Chondrocyte (in vitro differentiated cells): Measurements from ENCODE around the gene HHAT. TPM values are rescaled to one million over a fixed set of nuclear protein-coding genes. Genes with fewer than 3 reads are reported as not detected.
"Not testable (repeated sequence)": the region's sequence is repeated elsewhere in the genome, so short reads cannot be mapped to it uniquely, and the experiment has no call there.

ENCODE experiments used
- DNase-seq: peaks from one replicate; pipeline ENCODE4 v3.0.0; 2021; ENCODE audit warnings: mixed read lengths, low spot score
- H3K27ac Mint-ChIP-seq: one replicate; pipeline ENCODE4 v1.8.0; 2021; ENCODE audit warnings: mild to moderate bottlenecking, moderate library complexity, mixed read lengths; ENCODE audit not compliant: unreplicated experiment
- H3K27me3 Mint-ChIP-seq: 2 replicates; pipeline ENCODE4 v1.8.0; 2021; ENCODE audit warnings: low read depth, mixed read lengths
- H3K36me3 Mint-ChIP-seq: 2 replicates; pipeline ENCODE4 v1.8.0; 2021; ENCODE audit warnings: low read depth, mixed read lengths
- H3K4me1 Mint-ChIP-seq: 2 replicates; pipeline ENCODE4 v1.8.0; 2021; ENCODE audit warnings: low read depth, mild to moderate bottlenecking, mixed read lengths
- H3K4me3 Mint-ChIP-seq: one replicate; pipeline ENCODE4 v1.8.0; 2021; ENCODE audit warnings: mild to moderate bottlenecking, moderate library complexity, mixed read lengths; ENCODE audit not compliant: unreplicated experiment
- H3K9me3 Mint-ChIP-seq: 2 replicates; pipeline ENCODE4 v1.8.0; 2021; ENCODE audit warnings: low read depth, mixed read lengths
- total RNA-seq: library from RNA; stranded (reverse); gene quantifications from 3 replicates; pipeline ENCODE4 v1.2.1, GENCODE V29; 2021
- TF ChIP-seq, protein P1 (sequence below): fragments of 200-600 bp; sonication (generic); IDR thresholded peaks from 2 replicates; pipeline ENCODE4 v1.5.0; 2021; ENCODE audit warnings: antibody characterized with exemption, mild to moderate bottlenecking, moderate library complexity

HHAT gene
- total RNA-seq, 1 donor from 2014 or later, result 6.4 TPM

DNA sequence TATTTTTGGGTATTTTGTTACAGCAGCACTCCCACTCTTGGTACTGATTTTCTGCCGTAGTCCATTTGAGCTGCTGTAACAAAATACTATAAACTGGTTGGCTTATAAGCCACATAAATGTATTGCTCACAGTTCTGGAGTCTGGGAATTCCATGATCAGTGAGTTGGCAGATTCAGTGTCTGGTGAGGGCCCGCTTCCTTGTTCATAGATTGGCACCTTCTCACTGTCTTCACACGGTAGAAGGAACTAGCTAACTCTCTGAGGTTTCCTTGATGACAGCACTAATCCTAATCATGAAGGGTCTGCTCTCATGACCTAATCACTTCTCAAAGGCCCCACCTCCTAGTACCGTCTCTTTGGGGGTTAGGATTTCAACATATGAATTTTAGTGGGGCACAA is 85.2 kb downstream of the HHAT start:
- H3K36me3 Mint-ChIP-seq, result peaks cover 6% of the 10 kb centered on the region
- no peak overlapping the region for H3K4me3 Mint-ChIP-seq
- peaks cover 16% of the 10 kb centered on the region for H3K4me1 Mint-ChIP-seq
- no peaks in the 10 kb centered on the region for H3K27me3 Mint-ChIP-seq
- TF ChIP-seq, protein P1, sequence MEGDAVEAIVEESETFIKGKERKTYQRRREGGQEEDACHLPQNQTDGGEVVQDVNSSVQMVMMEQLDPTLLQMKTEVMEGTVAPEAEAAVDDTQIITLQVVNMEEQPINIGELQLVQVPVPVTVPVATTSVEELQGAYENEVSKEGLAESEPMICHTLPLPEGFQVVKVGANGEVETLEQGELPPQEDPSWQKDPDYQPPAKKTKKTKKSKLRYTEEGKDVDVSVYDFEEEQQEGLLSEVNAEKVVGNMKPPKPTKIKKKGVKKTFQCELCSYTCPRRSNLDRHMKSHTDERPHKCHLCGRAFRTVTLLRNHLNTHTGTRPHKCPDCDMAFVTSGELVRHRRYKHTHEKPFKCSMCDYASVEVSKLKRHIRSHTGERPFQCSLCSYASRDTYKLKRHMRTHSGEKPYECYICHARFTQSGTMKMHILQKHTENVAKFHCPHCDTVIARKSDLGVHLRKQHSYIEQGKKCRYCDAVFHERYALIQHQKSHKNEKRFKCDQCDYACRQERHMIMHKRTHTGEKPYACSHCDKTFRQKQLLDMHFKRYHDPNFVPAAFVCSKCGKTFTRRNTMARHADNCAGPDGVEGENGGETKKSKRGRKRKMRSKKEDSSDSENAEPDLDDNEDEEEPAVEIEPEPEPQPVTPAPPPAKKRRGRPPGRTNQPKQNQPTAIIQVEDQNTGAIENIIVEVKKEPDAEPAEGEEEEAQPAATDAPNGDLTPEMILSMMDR, result no peak
- H3K27ac Mint-ChIP-seq, result no peak overlapping the region
- no peak for DNase-seq
- peaks cover 9% of the 10 kb centered on the region for H3K9me3 Mint-ChIP-seq

DNA sequence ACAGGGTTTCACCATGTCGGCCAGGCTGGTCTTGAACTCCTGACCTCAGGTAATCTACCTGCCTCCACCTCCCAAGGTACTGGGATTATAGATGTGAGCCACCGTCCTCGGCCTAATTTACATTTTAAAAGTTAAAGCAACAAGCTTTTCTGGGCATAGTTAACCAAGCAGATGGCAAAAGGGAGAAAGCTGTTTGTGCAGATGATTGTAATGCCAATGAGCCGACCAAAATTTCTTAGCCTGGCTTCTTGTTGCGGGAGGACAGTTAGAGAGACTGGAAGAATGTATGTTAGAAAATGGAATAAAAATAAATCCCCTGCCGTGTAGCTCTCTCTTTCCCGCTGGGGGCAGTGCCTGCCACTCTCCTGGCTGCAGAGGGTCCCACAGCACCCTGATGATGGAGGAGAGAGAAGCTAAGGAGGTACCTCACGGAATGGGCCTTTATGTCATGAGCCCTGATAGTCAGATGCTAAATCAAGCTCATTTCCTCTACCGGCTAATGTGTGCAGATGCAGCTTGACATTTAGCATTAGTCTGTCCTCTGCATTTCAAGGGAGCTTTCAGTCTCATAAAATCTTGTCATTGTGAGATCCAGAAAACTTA is 87.2 kb downstream of the HHAT start:
- Mint-ChIP-seq H3K9me3 (peaks cover 9% of the 10 kb centered on the region), H3K4me1 (peaks cover 21% of the 10 kb centered on the region), H3K36me3 (peaks cover 6% of the 10 kb centered on the region), H3K27ac (no peak overlapping the region), H3K27me3 (no peaks in the 10 kb centered on the region), H3K4me3 (no peak overlapping the region)
- TF ChIP-seq, protein P1, result peak; percentile 46
- DNase-seq, result no peak

DNA sequence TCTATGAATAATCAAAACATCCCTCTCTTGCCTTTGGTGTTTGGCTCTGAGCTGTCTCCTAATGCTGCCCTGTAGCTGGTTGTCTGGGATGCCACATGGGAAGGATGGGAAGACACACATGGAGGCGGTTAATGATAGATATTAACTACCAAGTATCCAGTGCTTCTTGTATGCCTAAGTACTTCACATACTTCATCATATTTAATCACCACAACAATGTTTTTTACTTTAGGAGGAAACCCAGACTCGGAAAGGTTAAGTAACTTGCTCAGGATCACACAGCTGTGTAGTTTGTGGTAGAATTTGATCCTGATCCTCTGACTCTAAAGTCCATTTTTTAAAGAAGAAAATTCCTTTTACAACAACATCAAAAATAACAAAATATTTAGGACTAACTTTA is 88.0 kb downstream of the HHAT start:
- TF ChIP-seq, protein P1, result no peak

DNA sequence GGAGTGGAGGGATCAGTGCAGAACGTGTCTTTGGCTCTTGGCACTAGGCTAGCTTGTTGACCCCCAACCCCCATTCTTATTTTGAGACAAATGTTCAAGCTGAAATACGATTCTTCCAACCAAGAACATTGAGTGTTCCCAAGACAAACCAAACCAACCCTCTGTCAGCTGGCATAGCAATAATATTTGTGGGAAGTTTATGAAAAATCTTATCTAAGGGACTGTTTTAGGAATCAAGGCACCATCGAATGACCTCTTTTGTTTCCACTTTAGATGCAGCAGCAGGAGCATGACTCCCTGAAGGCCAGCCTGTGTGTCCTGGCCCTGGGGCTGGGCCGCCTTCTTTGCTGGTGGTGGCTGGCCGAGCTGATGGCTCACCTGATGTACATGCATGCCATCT is 89.2 kb downstream of the HHAT start:
- TF ChIP-seq, protein P1, result no peak
- H3K4me3 Mint-ChIP-seq, result no peak overlapping the region
- H3K27ac Mint-ChIP-seq, result no peak overlapping the region
- H3K27me3 Mint-ChIP-seq, result no peaks in the 10 kb centered on the region
- peaks cover 9% of the 10 kb centered on the region for H3K9me3 Mint-ChIP-seq
- H3K36me3 Mint-ChIP-seq, result peaks cover 6% of the 10 kb centered on the region
- H3K4me1 Mint-ChIP-seq, result peaks cover 21% of the 10 kb centered on the region
- no peak for DNase-seq

More for the DNA sequence above, 88.0 kb downstream of the HHAT start:
- H3K27me3 Mint-ChIP-seq, result no peaks in the 10 kb centered on the region
- H3K36me3 Mint-ChIP-seq, result peaks cover 6% of the 10 kb centered on the region
- no peak overlapping the region for H3K27ac Mint-ChIP-seq
- peaks cover 21% of the 10 kb centered on the region for H3K4me1 Mint-ChIP-seq
- H3K4me3 Mint-ChIP-seq, result no peak overlapping the region
- no peak for DNase-seq
- peaks cover 9% of the 10 kb centered on the region for H3K9me3 Mint-ChIP-seq

DNA sequence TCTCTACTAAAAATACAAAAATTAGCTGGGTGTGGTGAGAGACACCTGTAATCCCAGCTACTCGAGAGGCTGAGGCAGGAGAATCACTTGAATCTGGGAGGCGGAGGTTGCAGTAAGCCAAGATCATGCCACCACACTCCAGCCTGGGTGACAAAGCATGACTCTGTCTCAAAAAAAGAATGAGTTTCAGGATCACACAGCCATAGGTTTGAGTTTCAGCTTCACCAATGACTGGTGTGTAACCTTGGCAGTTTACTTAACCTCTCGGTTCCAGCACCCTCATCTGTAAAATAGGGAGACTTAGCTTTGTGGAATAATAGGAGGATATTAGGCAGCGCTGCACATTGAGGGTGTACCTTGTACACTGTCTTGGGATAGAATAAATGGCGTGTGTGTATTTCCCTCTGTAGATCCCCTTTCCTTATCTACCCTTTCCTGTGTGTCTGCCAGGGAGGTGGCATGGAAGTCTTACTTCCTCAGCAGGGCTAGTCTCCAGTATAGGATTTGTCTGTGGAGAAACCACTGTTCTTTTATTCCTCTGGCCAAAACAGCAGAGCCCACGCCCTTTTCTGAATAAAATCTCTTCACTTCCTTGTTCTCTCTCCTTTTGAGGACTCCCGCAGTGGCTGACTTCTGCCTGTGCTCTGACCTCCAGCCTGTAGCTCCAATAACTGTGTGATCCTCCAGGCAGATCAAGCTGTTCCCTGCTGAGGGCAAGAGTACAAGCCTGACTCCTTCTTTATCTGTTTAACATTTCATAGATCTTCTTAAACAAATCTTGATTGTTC is 90.4 kb downstream of the HHAT start:
- peak overlapping the region; percentile 50 for H3K27ac Mint-ChIP-seq

DNA sequence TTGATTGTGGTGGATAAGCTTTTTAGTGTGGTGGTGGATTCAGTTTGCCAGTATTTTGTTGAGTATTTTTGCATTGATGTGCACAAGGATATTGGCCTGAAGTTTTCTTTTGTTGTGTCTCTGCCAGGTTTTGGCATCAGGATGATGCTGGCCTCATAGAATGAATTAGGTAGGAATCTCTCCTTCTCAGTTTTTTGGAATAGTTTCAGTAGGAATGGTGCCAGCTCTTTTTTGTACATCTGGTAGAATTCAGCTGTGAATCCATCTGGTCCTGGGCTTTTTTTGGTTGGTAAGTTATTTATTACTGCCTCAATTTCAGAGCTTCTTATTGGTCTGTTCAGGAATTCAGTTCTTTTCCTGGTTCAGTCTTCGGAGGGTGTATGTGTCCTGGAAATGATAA is 98.0 kb downstream of the HHAT start:
- not testable (repeated sequence) for H3K27ac Mint-ChIP-seq, H3K9me3 Mint-ChIP-seq, DNase-seq, H3K4me3 Mint-ChIP-seq, H3K27me3 Mint-ChIP-seq, H3K4me1 Mint-ChIP-seq, H3K36me3 Mint-ChIP-seq

More for the DNA sequence above, 90.4 kb downstream of the HHAT start:
- peaks cover 5% of the 10 kb centered on the region for H3K36me3 Mint-ChIP-seq
- no peak for DNase-seq
- peaks cover 21% of the 10 kb centered on the region for H3K4me1 Mint-ChIP-seq
- no peaks in the 10 kb centered on the region for H3K27me3 Mint-ChIP-seq
- peaks cover 7% of the 10 kb centered on the region for H3K9me3 Mint-ChIP-seq
- TF ChIP-seq, protein P1, result no peak
- H3K4me3 Mint-ChIP-seq, result no peak overlapping the region
